Suprapubic skin (tissue), 2 donors: Measurements from ENCODE around the gene MIR17HG.

Experiments
- EP300 ChIP-seq: sonication (generic); formaldehyde crosslinking; IDR thresholded peaks from one replicate; pipeline ENCODE4 v1.6.1; 2017; ENCODE audit warnings: antibody characterized with exemption
- POLR2A ChIP-seq, 2 donors: fragments of 450-650 bp; IDR thresholded peaks; one replicate each; pipeline ENCODE4 v1.6.1; 2017; ENCODE audit warnings: antibody characterized with exemption in 2 of 2, mild to moderate bottlenecking in 2 of 2, moderate library complexity in 2 of 2

- TF ChIP-seq POLR2A (IDR thresholded peaks at IDR 0.05) (no peak), EP300 (no peak)
Observed at GRCh38 chr13:91359631-91360030, 12.1 kb downstream of the MIR17HG start.
